HEK293 (cell line): Measurements from ENCODE around the gene ATP5F1D.

Experiments
- BCL11B ChIP-seq: fragments of 450-650 bp; formaldehyde crosslinking; IDR thresholded peaks from 2 replicates; pipeline ENCODE4 v1.5.1; 2016; ENCODE audit warnings: low read depth, missing biosample characterization, missing genetic modification characterization
- HOXD13 ChIP-seq: sonication (generic); formaldehyde crosslinking; IDR thresholded peaks from 2 replicates; pipeline ENCODE4 v1.8.0; 2022; ENCODE audit warnings: missing genetic modification reagents, borderline replicate concordance
- KLF16 ChIP-seq: fragments of 450-650 bp; formaldehyde crosslinking; IDR thresholded peaks from 2 replicates; pipeline ENCODE4 v1.5.1; 2017; ENCODE audit warnings: missing biosample characterization, missing genetic modification characterization
- KLF9 ChIP-seq: fragments of 450-650 bp; formaldehyde crosslinking; IDR thresholded peaks from 2 replicates; pipeline ENCODE4 v1.5.1; 2016; ENCODE audit warnings: missing biosample characterization, missing genetic modification characterization, low read depth
- OSR2 ChIP-seq: fragments of 450-650 bp; formaldehyde crosslinking; IDR thresholded peaks from 2 replicates; pipeline ENCODE4 v1.5.1; 2016; ENCODE audit warnings: missing biosample characterization, missing genetic modification characterization
- SCRT1 ChIP-seq: fragments of 450-650 bp; formaldehyde crosslinking; IDR thresholded peaks from 2 replicates; pipeline ENCODE4 v1.5.1; 2016; ENCODE audit warnings: missing biosample characterization, missing genetic modification characterization, borderline replicate concordance
- SP2 ChIP-seq: fragments of 450-650 bp; formaldehyde crosslinking; IDR thresholded peaks from 2 replicates; pipeline ENCODE4 v1.5.1; 2016; ENCODE audit warnings: missing biosample characterization, missing genetic modification characterization
- ZBTB11 ChIP-seq: fragments of 450-650 bp; formaldehyde crosslinking; conservative IDR thresholded peaks from 2 replicates; pipeline ENCODE4 v1.5.1; 2016; ENCODE audit warnings: low read depth, missing biosample characterization, missing genetic modification characterization
- ZBTB44 ChIP-seq: fragments of 450-650 bp; IDR thresholded peaks from 2 replicates; pipeline ENCODE4 v1.5.1; 2018; ENCODE audit warnings: missing biosample characterization, mild to moderate bottlenecking, missing genetic modification characterization
- ZBTB8A ChIP-seq: fragments of 450-650 bp; formaldehyde crosslinking; IDR thresholded peaks from 2 replicates; pipeline ENCODE4 v1.5.1; 2016; ENCODE audit warnings: missing biosample characterization, missing genetic modification characterization
- ZEB2 ChIP-seq: fragments of 450-650 bp; formaldehyde crosslinking; IDR thresholded peaks from 2 replicates; pipeline ENCODE4 v1.5.1; 2016; ENCODE audit warnings: missing biosample characterization, missing genetic modification characterization
- ZIC2 ChIP-seq: fragments of 450-650 bp; formaldehyde crosslinking; IDR thresholded peaks from 2 replicates; pipeline ENCODE4 v1.5.1; 2016; ENCODE audit warnings: missing biosample characterization, missing genetic modification characterization
- ZNF10 ChIP-seq: fragments of 450-650 bp; formaldehyde crosslinking; IDR thresholded peaks from 2 replicates; pipeline ENCODE4 v1.5.1; 2017; ENCODE audit warnings: missing biosample characterization, missing genetic modification characterization
- ZNF169 ChIP-seq: fragments of 450-650 bp; formaldehyde crosslinking; IDR thresholded peaks from 2 replicates; pipeline ENCODE4 v1.5.1; 2016; ENCODE audit warnings: missing biosample characterization, missing genetic modification characterization
- ZNF174 ChIP-seq: fragments of 450-650 bp; formaldehyde crosslinking; IDR thresholded peaks from 2 replicates; pipeline ENCODE4 v1.5.0; 2017; ENCODE audit warnings: missing biosample characterization, mild to moderate bottlenecking, missing genetic modification characterization
- ZNF214 ChIP-seq: fragments of 450-650 bp; formaldehyde crosslinking; IDR thresholded peaks from 2 replicates; pipeline ENCODE4 v1.5.1; 2017; ENCODE audit warnings: missing biosample characterization, mild to moderate bottlenecking, missing genetic modification characterization, borderline replicate concordance
- ZNF223 ChIP-seq: fragments of 450-650 bp; formaldehyde crosslinking; IDR thresholded peaks from 2 replicates; pipeline ENCODE4 v1.5.1; 2016; ENCODE audit warnings: missing biosample characterization, missing genetic modification characterization
- ZNF473 ChIP-seq: fragments of 450-650 bp; formaldehyde crosslinking; IDR thresholded peaks from 2 replicates; pipeline ENCODE4 v1.5.1; 2017; ENCODE audit warnings: missing biosample characterization, missing genetic modification characterization
- ZNF776 ChIP-seq: fragments of 450-650 bp; formaldehyde crosslinking; IDR thresholded peaks from 2 replicates; pipeline ENCODE4 v1.5.0; 2017; ENCODE audit warnings: missing biosample characterization, missing genetic modification characterization, borderline replicate concordance
- ZSCAN30 ChIP-seq: fragments of 450-650 bp; IDR thresholded peaks from 2 replicates; pipeline ENCODE4 v1.5.1; 2018; ENCODE audit warnings: missing biosample characterization, mild to moderate bottlenecking, missing genetic modification characterization, moderate library complexity
- TF ChIP-seq, protein P1 (sequence below): fragments of 450-650 bp; IDR thresholded peaks from 2 replicates; pipeline ENCODE4 v1.5.1; 2018; ENCODE audit warnings: missing biosample characterization, missing genetic modification characterization

ATP5F1D gene

GRCh38 chr19:1231729-1232637 is 9.6 kb upstream of the ATP5F1D start (continued):
- TF ChIP-seq, protein P1, sequence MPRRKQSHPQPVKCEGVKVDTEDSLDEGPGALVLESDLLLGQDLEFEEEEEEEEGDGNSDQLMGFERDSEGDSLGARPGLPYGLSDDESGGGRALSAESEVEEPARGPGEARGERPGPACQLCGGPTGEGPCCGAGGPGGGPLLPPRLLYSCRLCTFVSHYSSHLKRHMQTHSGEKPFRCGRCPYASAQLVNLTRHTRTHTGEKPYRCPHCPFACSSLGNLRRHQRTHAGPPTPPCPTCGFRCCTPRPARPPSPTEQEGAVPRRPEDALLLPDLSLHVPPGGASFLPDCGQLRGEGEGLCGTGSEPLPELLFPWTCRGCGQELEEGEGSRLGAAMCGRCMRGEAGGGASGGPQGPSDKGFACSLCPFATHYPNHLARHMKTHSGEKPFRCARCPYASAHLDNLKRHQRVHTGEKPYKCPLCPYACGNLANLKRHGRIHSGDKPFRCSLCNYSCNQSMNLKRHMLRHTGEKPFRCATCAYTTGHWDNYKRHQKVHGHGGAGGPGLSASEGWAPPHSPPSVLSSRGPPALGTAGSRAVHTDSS (tag by site-specific recombination): no peak
- 0 out of 2 replicates have a peak, but pooled peaks have one; percentile 15 for TF ChIP-seq KLF9 (tag by site-specific recombination)
- no peak for TF ChIP-seq ZNF473
- TF ChIP-seq ZBTB11 (tag by site-specific recombination): no peak
- TF ChIP-seq ZBTB8A (tag by site-specific recombination): peak; percentile 78
- no peak for TF ChIP-seq SP2 (tag by site-specific recombination)
- peak; percentile 47 for TF ChIP-seq BCL11B (tag by site-specific recombination)
- no peak for TF ChIP-seq ZNF214 (tag by site-specific recombination)
- no peak for TF ChIP-seq ZNF169 (tag by site-specific recombination)
- TF ChIP-seq ZNF223 (tag by site-specific recombination): no peak
- TF ChIP-seq ZNF174: no peak
- TF ChIP-seq KLF16 (tag by site-specific recombination): no peak
- no peak for TF ChIP-seq ZNF776 (tag by site-specific recombination)
- no peak for TF ChIP-seq ZNF10
- 0 out of 2 replicates have a peak, but pooled peaks have one; percentile 24 for TF ChIP-seq SCRT1 (tag by site-specific recombination)
- 0 out of 2 replicates have a peak, but pooled peaks have one; percentile 27 for TF ChIP-seq ZEB2 (tag by site-specific recombination)
- TF ChIP-seq ZIC2: peak; percentile 54
- TF ChIP-seq OSR2: no peak
- no peak for TF ChIP-seq ZBTB44
- no peak for TF ChIP-seq HOXD13 (CRISPR knock-in tag)
- no peak for TF ChIP-seq ZSCAN30 (tag by site-specific recombination)
